HG03575 (cell line): ENCODE results near the gene ZNF664.

Experiments used
- ATAC-seq: cut with Tn5 transposase; IDR thresholded peaks from one replicate; pipeline ENCODE4 v1.9.1; 2021; ENCODE audit not compliant: unreplicated experiment, insufficient number of reproducible peaks, low FRiP score; ENCODE audit errors: extremely low read depth

Gene ZNF664

DNA sequence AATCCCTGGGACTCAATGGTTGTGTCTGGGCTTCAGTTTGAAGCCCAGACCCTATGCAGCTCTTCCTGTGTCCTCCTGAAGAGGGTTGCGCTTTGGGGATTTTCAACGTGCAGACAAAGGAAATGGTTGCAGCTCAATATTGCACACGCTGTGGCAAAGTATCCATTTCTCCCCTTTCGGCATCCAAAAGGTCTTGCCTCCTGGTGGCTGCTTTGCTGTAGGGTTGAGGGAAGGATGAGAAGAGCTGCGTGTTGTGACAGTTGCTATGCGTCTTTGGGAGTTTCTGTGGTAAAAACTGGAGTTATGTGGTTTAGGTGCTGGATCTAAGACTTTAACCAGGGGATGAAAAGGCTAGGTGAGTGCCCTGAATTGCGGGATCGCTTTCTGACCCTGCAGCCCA, 71.0 kb downstream of the ZNF664 start:
- ATAC-seq, result no peak

DNA sequence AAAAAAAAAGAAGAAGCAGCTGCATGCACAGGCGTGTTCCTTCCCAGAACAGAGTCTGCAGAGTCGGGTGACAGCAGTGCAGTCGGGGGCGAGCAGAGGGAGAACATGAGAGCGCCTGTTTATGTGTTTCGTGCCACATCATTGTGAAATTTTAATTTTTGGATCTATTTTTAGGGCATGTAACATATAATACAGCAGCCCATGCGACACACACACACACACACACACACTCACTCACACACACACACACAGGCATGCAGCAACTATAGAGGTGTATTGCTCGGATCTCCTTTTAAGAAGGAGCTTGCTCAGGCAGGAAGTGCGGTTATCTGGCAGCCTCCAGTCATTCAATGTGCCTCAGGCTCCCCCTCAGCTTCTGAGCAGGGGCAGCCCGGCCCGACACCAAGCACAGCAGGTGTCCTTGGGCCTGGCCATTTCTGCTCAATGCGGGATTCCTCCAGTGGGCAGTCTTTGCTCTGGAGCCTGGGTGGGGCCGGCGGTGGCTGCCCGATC, 71.8 kb downstream of the ZNF664 start:
- ATAC-seq, result no peak

DNA sequence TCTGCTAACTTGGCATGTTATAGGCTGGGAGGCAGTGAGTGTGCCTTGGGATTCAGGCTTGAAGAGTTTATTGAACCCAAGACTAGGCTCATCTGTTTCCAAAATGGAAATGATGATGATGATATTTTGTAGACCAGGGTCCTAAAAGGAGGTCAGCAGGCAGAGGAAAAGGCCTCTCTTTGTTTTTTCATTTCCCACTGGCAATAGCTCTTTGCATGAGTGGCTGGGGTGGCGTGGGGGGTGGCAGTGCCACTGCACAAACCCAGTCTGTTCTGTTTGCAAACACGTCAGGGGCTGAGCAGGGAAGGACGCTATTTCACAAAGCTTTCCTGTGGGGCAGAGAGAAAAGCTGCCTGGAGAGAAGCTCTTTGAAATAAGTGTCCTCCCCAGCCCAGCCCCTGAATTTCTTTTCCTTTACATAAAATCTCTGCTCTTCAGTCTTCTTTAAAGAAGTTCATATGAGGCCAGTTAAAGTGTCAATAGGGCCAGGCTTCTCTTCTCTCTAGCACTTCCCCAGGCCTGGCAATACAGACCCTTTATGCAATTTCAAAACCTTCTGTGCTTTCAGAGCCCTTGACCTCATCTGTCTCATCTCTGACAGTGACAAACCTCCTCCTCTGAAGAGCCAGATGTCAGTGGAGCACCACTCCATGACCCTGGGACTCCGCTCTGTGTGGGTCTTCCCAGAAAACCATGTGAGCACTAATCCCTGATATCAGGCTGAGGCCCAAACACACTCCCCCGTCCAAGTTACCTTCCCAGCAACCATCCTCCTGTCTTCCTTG, 72.8 kb downstream of the ZNF664 start:
- no peak for ATAC-seq

DNA sequence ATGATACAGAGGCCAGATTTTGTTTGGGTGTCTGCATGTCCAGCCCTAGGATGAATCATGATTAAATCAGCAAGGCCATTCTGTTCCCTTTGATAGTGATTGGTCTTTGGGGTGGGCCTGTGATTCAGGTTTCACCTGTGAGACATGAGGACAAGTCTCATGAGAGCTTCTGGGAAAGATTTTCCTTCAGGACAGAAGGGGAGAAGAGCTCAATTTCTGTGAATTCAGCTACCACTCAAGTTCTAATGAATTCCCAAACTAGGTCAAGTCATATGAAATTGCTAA, 73.4 kb downstream of the ZNF664 start:
- ATAC-seq, result no peak

DNA sequence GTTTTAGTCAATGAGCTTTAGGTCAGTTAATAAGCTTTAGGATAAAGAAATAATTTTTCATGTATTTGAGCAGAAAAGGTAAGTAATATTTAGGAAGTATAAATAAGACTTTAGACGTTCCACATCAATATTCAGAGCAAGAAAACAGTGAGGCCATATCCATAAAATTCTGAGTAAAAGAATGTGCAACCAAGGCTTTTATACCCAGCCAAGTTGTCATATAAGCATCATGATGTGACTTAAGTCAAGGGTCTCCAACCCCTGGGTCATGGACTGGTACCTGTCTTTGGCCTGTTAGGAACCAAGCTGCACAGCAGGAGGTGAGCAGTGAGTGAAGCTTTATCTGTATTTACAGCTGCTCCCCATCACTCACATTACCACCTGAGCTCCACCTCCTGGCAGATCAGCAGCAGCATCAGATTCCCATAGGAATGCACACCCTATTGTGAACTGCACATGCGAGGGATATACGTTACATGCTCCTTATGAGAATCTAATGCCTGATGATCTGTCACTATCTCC, 74.1 kb downstream of the ZNF664 start:
- ATAC-seq, result no peak

DNA sequence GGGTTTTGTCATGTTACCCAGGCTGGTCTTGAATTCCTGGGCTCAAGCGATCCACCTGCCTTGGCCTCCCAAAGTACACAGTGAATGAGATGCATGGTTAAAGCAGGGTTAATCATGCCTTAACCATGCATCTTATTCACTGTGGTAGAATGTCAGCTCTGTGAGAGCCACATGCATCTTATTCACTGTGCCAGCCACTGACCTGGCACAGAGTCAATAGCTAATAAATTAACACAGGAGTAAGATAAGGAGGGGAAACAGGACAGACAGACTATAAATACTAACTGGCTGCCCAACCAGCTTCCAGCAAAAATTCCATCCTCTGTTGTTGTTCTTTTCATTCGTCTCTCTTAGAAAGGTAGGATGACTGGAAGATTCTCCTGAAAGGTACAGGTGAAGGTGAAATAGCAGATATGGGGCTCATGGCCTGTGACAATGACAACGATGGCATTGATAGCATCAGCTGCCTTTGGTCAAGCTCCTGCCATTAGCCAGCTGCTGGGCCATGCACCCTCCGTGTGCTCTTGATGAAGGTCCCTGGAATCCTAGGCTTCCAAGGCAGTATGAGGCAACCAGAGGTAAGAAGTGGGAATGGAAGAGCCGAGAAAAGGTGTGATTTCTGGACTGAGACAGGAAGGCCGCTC, 76.6 kb downstream of the ZNF664 start:
- ATAC-seq, result no peak

DNA sequence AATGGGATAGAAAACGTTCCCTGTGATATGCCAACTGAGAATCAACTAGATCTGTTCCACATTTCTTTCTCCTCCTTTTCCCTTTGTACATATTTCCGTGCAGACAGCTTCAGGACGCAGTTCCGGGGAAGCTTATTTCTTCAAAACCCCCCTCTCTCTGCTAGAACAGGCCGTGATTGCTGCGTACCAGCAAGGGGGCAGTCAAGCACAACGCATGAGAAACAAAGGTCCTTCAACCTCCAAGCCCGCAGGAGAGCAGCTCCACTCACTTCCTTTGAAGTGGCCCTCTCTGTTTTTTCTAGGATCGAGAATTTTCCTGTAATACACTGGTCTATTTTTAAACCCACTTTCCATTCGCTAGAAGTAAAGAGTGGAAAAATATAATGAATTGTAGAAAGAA, 80.8 kb downstream of the ZNF664 start:
- ATAC-seq, result no peak

DNA sequence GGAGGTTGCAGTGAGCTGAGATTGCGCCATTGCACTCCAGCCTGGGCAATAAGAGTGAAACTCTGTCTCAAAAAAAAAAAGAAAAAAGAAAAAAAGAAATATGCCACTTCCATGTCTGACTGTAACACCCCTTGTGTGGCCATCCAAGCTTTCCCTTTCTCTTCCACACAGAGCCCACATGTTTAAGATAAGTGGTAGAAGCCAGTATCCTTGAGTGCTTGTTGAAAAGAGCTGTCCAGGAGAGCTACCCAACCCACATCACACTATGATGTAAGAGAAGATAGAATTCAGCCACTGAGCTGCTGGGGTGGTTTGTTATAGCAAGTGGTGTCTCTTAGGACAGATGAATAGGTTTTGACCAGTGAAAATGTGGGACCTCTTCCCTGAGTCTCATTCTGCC, 82.1 kb downstream of the ZNF664 start:
- no peak for ATAC-seq

DNA sequence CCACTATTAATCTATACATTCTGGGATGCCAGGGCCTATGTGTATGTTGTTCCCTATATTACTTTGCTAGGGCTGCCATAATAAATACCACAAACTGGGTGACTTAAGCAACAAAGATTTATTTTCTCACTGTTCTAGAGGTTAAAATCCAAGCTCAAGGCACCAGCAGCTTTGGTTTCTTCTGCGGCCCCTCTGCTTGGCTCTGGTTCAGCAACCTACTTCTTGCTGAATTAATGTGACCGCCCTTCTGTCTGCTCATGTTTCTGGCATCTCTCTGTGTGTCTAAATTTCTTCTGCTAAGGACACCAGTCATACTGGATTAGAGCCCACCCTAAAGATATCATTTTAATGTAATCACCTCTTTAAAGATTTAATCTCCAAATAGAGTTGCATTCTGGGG, 84.7 kb downstream of the ZNF664 start:
- ATAC-seq, result no peak

DNA sequence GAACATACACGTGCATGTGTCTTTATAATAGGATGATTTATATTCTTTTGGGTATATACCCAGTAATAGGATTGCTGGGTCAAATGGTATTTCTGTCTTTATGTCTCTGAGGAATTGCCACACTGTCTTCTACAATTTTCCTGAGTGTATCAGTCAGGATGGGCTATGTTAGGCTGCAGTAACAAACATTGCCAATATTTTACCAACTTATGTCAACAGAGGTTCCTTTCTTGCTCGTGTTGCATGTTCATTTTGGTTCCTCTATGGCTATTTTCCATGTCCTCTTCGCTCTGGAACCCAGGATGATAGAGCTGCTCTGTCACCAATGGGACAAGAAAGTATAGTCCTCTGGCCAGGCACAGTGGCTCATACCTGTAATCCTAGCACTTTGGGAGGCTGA, 86.7 kb downstream of the ZNF664 start:
- no peak for ATAC-seq
